GM18861 (cell line): ENCODE measurements around the gene SLC6A11.

Experiments used
- ATAC-seq: cut with Tn5 transposase; IDR thresholded peaks from one replicate; pipeline ENCODE4 v1.9.1; 2021; ENCODE audit not compliant: unreplicated experiment

SLC6A11 gene

DNA sequence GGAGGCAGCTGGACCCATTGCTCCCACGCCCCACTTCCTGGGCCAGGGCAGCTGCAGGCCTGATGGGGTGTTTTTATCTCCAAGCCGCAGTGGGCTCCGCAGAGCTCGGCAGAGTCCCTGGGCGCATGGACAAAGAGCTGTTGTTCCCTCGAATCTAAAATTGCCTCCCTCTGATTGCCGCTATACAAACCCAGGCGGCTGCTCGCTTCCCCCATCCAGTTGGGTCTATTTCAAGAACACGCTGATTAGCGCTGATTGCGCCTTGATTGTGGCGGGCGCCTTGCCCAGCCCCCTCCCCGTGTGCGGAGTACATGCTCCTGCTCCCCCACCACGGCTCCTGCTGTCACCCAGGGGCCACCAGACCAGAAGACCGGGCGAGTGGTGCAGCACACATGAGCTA is 133.2 kb downstream of the SLC6A11 start:
- ATAC-seq: no peak

DNA sequence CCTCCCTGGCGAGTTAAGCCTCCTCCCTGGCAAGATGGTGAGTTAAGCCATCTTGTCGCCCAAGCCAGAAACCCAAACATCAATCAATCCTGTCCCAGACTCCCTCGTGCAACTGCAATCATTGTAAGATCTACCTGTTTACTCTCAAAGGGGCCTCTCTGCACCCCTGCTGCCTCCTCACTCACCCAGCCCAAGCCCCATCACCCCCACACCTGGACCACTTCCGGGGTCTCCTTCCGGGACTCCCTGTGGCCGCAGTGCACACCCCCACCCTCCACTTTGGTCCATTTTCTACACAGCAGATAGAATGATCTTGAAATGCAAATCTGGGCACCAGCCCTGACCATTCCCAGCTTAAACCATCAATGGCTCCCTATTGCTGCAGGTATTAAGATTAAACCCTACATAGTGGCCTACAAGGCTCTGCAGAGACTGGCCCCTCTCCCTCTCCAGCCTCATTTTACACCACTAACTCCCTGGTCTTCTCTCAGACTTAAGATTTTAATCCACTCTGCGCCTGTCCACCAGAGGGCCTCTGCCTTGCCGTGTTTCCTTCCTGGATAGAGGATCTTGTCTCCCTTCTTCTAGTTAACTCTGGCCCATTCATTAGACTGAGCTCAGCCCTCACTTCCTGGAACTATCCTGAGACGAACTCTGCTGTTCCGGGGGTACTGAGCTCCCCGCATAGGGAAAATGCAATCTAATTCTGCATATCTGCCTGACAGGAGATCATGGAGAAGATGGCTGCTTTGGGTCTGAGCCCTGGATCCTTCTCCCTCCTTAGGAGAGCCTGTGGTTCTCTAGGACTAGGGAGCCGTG is 134.7 kb downstream of the SLC6A11 start:
- ATAC-seq: no peak

DNA sequence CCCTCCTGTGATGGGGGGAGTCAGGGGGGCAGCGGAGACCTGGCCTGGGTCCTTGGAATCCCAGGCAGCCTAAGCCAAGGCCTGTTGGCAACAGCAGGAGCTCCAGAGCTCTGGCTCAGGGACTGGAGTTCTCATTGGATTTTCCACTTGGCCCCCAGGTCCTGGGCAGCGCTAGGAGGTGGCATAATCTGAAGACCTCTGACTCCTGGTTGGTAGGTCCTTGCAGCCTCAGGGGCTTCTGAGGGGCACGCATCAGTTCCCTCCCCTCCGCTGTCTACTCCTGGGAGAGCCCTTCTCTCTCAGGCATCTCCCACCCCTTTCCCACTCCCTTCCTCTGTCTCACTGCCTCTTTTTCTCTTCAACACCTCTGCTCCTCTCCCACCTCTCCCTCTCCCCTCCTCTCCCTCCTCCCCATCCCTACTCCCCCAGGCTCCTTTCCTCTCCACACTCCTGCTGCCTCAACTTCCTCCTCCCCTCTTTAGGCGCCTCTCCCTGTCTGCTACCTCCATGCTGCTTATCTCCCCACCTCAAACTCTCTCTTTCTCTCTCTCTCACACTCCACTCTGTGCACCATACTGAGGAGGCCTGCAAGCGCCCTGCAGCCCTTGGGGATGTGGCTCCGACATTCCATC is 135.4 kb downstream of the SLC6A11 start:
- no peak for ATAC-seq

DNA sequence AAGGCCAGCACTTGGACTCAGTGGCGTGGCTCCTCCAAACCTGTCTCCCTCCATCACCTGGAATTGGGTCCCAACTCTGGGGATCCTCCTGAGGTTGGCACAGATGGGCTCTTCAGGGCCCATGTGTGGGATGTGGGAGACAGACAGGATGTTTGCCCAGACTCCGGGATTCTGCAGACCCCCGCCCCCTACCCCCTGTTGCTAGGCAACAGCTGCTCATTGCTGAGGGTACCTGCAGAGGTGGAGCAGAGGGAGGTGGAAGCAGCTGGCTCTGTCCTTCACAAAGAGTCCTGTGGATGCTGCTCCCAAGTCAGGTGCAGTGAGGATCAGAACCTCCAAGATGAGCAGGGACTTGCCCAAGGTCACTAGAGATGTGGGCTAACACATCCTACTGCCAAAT is 136.5 kb downstream of the SLC6A11 start:
- ATAC-seq: no peak

DNA sequence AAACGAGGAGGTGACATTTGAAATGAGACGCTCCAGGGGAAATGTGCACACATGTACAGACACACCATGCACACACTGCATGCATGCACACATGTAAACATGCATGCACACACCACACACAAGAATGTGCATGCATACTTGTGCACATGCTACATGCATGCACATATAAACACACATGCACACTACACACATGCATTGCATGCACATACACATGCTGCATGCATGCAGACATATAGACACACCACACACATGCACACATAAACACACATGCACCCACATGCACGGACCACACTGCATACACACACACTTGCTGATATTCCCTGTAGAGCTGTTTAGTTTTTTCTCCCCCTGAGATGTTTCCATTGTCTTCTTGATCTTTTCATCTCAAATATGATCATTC is 138.7 kb downstream of the SLC6A11 start:
- ATAC-seq: no peak

DNA sequence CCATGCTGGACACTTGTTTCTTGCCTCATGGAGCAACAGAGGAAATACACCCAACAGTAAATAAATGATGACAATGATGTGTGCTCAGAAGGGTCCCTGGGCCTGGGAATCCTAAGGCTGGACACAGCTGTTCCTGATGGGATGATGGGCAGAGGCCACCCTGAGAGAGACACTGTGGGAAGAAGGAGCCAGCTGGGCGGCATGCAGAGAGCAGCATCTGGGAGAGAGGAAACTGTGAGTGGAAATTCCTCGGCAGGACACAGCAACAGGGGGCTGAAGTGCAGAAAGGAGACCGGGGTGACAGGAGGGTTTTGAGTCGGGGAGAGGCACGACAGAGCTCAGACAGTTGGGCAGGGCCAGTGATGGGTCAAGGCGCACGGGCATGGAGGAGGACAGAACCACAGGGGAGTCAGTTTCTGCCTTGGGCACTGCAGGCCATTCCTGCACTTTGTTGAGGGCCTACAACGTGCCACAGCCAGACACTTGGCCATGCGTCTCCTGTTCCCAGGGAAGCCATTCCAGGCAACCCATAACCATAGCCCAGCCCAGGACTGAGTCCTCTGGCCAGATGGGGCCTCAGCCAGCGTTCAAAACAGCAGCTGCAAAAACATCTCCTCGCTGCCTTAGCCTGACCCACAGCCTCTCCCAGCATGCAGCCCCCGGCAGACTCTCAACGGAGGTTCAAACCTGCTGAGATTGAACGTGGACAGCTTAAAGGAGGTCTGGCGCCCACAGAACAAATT is 139.9 kb downstream of the SLC6A11 start:
- no peak for ATAC-seq

GRCh38 chr3:10956531-10956930 is 140.5 kb downstream of the SLC6A11 start:
- ATAC-seq: no peak

DNA sequence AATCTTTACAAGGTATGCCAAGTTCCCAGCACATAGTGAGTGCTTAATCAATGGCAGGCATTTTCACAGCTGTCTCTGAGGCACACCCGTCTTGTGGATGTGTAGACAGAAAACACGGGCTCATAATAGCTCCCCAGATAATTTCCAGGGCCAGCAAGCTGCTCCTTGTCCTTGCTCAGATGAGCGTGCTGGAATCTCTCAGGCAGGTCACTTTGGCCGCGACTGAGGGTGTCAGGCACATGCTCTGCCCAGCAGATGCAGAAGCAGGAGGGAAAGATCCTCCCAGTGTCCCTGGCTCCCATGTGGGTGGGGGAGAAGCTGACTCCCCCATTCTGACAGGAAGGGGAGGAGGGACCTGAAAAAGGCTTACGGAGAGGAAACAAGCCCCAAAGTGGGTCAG is 141.0 kb downstream of the SLC6A11 start:
- no peak for ATAC-seq

DNA sequence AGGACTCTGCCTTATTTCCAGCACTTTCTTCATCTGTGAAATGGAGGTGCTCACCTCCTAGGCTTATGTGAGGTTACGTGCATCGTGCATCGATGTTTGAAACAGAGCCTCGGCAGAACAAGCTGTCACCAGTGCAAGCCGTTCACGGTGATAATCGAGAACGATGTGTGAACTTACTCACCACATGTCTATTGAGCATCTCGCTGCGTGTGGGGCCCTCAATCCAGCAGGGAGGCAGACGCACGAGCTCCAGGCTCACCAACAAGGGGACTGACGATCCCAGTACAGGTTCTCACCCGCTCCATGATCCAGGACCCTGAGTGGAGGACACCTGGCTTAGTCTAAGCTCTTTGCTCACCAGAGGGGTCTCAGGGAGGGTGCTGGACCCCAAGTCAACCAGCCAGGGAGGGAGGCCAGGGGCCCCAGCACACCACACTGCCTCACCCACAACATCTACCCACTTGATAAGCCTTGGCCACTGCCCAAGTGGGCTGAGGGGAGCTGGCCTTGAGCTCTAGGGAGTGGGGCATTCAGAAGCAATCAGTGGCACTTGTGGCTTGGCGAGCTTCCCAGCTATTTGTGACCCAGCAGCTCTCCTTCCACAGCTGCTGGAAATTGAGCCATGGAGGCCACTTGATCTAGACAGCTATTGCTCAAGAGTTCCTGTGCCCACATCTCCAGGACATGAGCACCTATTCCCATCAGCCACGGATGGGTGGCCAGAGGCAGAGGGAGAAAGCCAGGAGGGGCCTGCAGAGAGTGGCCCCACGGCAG is 142.1 kb downstream of the SLC6A11 start:
- ATAC-seq: no peak

DNA sequence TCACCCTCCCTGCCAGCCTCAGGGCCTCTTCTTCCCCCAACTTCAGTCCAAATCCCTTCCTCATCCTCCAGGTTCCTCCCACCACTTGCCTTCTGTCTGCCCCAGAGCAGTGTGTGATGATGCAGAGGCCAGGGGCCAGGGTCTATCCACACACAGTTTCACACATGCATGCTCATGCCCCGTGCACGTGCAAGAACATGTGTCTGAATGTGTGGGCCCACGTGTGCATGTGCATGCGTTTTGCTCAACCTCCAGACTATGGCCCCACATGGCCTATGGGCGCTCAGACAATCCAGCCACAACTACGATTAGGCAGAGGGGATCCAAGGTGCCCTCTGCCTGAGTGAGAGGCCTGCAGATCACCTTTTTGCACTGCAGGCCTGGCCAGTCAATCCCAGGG is 144.2 kb downstream of the SLC6A11 start:
- no peak for ATAC-seq

DNA sequence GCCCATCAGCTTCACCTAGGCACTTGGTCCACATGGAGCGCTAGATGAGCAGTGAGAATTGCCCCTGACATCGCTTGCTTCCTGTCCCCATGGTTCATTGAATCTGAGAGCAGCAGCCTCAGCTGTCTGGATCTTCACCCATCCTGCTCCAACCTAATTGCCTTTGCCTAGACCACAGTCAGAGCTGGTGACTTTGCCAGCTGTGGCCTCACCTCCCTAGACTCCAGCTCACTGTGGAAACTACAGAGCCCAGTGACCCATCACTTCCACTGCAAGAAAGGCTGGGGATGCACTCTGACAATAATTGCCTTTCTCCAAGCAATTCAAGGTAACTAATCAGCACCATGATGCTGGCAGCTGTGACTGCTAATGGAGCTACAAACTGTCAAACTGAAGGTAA is 145.9 kb downstream of the SLC6A11 start:
- no peak for ATAC-seq

- ATAC-seq: no peak
Observed at GRCh38 chr3:10962481-10963036, 146.5 kb downstream of the SLC6A11 start.

DNA sequence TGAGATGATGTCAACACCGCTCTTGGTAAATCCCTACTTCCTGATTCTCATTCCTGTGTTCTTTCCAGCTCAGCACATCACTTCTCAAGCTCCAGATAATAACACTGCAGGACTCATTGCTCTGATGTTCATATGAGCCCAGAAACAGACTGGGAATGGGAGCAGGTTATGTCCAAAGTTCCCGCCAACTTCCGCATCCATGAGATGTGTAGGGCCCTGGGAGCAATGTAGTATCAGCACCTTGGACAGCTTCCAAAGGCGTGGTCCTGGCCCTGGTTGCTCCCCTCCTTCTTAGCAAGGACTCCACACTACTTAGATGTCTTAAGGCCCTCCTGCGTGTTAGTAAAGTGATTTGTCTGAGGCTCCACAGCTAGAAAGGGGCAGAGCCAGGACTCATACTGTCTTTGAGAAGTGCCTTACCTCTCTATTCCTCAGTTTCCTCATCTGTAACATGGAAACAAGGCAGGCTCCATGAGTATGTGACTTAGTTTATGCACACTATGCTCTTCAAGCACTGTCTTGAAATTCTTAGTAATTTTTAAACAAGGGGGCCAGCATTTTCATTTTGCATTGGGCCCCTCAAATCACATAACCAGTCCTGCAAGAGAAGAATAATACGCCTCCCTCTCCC is 148.6 kb downstream of the SLC6A11 start:
- ATAC-seq: no peak

DNA sequence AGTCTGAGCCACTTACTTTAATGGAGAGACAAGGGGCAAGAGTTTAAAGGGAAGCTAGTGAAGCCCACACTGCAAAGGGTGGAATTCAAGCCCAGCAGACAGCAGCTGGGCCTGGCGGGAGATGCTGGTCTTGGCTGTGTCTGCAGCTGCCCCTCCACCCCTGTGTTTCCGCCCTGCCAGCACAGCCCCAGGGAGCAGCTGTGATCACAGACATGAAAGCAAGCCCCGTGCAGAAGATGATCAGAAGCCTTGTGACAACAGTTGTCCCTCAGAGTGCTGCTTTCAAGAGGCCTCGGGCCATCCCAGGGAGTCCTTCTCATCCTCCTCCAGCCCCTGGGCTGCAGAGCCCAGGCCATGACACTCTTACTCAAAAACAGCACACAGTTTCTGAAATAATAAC is 152.4 kb downstream of the SLC6A11 start:
- ATAC-seq: no peak

DNA sequence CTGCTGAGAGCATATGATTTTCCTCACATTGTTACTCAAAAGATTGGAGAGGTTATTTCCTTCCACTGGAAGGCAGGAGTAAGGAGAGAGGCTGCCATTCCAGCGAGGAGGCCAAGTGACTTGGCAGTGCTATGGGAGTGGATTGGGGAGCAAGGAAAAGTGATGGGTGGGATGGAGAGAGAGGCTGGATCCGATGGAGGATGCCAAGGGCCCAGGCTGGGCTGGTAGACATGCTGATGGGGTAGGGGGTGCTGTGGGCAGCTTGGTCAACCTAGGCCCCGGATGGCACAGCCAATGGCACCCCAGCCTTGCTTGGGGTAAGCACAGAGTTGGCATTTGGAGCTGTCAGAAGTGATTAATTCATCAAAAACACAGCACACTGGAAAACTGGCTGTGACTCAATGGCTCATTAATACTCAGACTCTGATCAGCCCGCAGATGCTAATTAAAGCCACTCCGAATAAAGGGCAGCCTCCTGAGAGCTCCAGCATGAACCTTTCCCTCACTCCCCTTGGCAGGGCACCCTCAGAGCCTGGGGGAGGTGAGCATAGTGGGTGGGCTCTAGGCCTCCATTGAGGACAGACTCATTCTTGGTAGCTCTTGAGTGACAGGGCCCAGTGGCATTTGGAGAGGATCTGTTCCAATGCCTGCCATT is 154.4 kb downstream of the SLC6A11 start:
- no peak for ATAC-seq

DNA sequence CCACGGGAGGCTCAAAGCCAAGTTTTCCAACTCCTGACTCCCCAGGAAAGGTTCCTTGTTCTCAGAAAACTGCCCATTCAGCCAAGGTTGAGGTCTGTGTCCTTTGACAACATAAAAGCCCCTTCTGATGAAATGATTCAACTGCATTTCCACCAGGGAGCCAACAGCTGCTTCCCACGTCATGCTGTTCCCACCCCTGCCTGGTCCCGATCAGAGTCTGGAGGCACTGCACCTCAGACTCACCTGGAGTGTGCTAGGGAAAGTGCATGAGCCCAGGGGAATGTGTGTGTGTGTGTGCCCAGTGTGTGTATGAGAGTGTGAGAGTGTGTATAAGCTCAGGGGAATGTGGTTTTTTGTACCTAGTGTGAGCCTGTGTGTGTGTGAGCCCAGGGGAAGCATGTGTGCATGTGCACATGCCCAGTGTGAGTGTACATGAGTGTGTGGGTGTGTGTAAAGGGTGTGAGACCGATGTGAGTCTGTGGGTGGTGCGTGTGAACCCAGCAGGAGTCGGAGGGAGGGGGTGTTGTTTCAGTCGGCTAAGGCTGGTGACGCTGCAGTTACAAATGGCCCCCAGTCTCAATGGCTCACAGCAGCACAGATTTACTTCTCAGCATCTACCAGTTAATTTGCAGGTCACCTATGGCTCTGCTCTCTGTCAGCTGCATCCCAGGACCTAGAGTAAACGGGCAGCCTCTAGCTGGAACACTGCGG is 156.2 kb downstream of the SLC6A11 start:
- no peak for ATAC-seq

DNA sequence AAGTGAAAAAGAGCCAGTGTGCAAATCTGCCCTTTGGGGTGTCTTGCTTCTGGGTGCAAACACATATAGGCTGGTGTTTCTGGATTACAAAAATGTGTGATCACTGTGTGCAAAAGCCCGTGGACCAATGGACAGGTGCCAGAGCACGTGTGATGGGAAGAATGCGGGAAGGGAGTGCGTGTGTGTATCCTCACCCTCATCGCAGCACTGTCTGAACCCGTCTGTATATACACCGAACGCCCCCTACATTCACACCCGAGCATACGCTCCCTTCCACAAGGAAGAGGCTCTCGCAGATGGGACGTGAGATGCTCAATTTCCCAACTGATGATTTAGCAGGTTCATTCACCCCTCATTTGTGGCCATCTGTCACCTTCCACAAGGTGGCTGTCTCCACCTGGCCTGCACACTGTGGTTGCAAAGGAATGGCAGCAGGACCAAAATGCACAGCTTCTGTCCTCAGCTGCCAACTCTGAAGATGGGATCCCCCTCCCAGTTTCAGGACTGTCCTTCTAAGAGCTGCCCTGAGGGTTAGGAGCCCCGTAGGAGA is 157.1 kb downstream of the SLC6A11 start:
- no peak for ATAC-seq

- no peak for ATAC-seq
Observed at GRCh38 chr3:10974131-10974530, 158.1 kb downstream of the SLC6A11 start.

DNA sequence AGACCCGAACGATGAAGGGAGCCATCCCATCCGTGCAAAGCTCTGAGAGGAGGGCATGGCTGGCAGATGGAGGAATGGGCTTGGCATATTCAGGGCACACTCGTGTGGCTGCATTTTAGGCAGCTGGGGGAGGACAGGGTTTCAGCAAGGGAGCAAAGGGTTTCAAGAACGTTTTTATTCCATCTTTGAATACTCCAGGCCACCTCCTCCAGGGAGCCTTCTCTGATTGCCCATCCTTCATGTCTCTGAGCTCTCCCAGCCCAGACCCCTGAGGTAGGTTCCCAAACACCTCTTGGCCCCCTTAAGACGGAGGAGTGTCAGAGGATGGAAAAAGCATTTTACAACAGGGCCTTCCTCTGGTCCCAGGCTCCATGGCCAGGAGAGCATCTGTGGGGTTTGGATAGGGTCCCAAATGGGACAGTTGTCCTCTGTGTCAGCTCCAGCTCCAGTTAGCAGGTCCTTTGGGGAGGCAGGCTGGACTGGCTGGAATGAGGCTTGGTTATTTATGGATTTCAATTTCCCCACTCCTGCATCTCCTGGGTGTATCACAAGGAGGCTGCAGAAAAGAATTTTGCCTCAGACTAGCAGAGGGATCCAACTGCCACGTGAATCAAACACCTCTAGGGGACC is 158.8 kb downstream of the SLC6A11 start:
- ATAC-seq: no peak
